GM21515 (cell line): ENCODE data around the gene ELAC1.
"Not testable (repeated sequence)": the region's sequence is repeated elsewhere in the genome, so short reads cannot be mapped to it uniquely, and the experiment has no call there.

Experiments used
- ATAC-seq: cut with Tn5 transposase; IDR thresholded peaks from one replicate; pipeline ENCODE4 v1.9.1; 2021; ENCODE audit not compliant: unreplicated experiment

The ELAC1 gene

DNA sequence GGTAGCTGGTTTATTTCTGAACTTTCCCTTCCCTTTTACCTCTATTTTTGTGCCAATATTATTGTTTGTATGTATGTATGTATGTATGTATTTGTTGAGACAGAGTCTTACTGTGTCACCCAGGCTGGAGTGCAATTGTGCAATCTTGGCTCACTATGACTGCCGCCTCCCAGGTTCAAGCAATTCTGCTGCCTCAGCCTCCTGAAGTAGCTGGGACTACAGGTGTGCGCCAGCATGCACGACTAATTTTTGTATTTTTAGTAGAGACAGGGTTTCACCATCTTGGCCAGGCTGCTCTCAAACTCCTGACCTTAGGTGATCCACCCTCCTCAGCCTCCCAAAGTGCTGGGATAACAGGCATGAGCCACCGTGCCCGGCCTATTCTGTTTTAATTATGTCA lies 4.6 kb downstream of the ELAC1 start:
- ATAC-seq = not testable (repeated sequence)

DNA sequence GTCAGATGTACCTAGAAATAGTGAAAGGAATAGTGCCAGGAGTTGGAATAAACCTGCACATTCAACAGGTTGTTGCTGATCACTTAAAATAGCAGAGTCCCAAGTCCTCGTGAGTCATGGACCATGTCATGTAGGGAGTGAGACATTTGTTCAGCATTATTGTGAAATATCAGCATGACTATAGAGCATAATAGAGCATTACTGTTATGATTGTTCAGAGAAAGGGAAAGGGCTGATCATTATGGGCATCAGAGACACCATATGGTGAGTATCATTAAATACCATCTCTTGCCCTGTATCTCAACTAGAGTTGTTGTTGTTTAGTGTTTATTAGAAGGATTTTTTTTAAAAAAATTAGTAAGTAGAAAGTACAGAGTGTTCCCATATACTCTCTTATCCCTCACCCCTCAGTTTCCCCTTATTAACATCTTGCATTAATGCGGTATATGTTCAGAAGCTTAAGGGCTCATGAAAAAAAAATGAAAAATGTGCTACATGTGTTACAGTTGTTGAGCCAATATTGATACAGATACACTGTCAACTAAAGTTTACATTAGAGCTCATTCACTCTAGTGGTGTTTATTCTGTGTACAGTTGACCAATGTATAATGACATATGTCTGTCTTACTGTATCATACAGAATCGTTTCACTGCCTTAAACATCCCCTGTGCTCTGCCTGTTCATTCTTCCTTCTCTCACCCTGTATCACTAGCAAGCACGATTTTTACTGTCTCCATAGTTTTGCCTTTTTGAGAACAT lies 5.7 kb downstream of the ELAC1 start:
- no peak for ATAC-seq

DNA sequence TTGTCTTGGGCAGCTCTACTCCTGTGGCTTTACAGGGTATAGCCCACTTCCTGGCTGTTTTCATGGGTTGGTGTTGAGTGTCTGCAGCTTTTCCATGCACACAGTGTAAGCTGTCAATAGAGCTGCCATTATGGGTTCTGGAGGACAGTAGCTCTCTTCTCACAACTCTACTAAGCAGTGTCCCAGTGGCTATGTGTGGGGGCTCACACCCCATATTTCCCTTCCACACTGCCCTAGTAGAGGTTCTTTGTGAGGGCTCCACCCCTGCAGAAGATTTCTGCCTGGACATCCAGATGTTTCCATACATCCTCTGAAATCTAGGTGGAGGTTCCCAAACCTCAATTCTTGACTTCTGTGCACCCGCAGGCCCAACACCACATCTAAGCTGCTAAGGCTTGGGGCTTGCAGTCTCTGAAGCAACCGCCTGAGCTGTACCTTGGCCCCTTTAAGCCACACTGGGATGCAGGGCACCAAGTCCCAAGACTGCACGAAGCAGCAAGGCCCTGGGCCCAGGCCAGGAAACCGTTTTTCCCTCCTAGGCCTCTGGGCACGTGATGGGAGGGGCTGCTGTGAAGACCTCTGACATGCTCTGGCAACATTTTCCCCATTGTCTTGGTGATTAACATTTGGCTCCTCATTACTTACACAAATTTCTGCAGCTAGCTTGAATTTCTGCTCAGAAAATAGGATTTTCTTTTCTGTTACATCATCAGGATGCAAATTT lies 9.4 kb downstream of the ELAC1 start:
- ATAC-seq = no peak

DNA sequence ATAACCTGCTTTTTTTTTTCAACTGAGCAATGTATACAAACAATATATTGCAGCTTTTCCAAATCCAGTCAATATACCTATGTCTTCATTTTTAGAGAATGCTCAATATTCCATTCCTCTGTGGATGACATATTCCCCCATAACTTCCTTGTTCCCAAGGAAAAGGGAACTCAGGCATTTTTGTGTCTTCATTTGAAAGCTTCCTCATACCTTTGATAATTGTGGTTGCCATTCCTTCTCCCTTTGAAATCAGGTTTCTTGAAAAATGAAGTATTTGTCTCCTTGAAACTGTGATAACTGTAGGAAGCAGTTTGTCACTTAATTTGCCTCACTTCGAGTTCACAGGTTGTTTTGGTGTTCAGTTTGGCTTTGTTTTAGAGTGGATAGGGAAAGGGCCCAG lies 13.5 kb downstream of the ELAC1 start:
- ATAC-seq = no peak

DNA sequence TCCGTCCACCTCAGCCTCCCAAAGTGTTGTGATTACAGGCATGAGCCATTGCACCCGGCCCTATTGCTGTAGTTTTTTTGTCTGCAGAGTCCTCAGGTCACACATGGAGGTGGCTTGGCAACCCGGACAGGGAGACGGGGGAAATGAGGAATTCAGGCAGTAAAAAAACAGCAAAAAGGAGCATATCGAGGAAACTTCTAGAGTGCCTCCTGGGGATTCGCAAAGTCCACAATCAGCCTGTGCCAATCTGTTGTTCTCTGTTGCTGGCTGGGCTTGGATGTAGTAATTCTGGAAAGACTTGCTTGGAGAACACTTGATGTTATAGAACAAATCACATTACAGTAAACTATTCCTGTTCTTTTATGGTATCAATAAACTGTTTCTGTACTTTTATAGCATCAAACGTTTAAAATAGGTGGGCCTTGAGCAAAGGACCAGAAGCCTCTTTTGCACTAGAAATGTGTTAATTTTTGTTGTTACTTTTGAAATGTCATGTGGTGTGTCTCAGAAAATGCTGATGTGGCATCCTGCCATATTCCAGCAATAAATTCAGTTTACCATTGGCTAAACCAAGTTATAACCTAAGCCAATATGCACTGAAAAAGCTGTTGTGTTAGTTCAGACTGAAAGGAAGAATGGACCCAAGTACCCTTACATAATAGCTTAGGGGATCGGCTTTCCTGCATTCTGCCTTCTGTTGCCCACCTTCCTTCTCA lies 14.4 kb downstream of the ELAC1 start:
- ATAC-seq = no peak

DNA sequence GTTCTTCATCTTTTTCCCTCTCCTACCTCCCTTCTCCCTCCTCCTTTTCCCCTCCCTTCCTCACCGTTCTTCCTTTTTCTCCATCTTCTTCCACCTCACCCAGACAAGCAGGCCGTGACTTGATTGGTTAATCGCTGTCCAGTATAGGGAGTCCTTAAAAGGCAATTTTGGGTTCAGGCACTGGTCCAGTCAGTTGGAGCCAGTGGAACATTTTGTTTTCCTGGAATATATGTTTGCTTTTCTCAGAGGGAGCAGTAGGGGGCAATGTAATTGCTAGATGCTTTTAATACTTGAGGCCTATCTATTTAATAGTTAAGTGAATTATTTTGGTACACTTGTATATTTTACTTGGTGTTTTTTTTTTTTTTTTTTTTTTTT lies 15.0 kb downstream of the ELAC1 start:
- no peak for ATAC-seq

DNA sequence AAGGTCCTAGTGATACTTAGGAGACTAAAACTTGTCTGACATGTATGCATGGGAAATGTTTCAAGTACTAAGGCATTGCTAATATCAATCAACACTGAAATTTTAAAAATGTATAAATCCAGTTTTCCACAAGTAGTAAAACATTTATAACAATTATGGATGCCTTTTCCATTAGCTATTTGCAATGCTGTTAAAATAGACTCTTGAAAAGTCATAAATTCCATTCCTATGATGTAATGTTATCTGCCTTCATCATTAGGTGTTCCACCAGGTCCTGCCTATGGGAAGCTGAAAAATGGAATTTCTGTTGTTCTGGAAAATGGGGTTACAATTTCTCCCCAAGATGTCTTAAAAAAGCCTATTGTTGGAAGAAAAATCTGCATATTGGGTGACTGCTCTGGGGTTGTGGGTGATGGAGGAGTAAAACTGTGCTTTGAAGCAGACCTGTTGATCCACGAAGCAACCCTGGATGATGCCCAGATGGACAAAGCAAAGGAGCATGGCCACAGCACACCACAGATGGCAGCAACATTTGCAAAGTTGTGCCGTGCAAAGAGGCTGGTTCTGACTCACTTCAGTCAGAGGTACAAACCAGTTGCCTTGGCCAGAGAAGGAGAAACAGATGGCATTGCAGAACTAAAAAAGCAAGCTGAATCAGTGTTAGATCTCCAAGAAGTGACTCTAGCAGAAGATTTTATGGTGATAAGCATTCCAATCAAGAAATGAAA lies 18.7 kb downstream of the ELAC1 start:
- ATAC-seq = no peak

DNA sequence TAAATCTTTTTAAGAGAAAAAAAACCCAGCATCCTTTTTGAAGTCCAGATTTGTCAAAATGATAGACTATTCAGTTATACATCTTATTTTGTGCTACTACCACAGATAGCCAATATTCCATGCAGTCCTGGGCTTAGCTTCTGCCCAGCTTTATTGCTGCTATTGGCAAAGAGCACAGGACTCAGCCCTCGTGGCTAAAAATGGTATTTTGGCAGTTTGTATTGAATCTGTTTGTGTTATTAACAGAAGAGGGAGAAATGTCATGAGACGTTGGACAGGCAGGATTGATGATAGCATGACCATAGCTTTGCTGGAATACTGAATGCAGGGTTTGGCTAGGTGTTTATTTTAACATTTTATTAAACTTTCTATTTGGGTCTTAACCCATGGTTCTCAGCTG lies 19.4 kb downstream of the ELAC1 start:
- no peak for ATAC-seq

DNA sequence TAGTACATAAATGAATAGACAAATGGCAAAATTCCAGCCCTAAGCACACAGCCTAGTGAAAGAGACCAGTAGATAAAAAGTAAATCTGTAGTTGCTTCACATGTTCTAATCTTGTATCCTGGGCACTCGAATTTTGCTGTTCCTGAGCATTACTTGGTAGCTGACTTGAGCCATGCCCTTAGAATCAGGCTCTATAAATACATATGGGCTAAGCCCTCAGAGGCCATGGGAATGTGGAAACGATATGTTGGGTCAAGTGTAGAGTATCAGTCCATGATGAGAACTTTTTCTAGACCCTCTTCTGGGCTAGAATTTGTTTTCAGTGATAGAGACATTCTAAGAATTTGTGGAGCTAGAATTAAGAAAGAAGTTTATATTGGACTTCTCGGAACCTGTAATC lies 21.9 kb downstream of the ELAC1 start:
- ATAC-seq = no peak

DNA sequence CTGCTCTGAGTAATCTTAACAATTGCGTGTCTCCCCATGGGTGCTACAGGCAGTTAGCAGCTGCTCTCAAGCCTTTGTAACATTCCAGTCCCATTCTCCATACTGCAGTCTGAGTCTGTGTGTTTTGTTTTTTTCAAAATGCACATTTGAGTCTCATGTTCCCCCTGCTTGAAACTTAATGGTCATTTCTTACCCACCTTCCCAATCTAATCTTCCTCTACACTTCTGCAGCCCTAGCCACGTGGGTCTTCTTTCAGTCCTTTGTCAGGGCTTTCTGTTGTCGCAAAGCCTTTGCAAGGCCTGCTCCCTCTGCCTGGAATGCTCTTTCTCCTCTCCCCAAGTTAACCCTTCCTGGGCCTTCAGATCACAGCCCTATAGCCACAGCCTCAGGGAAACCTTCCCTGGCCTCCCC lies 24.5 kb downstream of the ELAC1 start:
- no peak for ATAC-seq

DNA sequence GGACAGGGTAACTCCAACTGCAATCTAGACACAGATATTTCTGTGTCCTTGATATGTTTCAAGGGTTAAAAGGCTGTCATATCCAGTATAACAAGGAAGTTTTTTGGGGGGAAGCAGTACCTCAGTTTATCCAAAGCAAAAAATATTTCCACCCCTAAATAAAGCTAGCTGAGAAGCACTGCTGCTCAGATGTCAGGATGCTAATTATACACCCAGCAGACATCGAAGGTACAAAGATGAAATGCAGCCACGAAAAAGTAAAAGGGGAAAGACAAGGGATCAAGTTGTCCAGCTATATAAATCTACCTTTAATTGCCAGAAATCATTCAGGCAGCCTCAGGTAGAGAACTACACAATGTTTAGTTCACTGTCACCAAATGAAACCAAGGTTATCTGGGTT lies 26.2 kb downstream of the ELAC1 start:
- no peak for ATAC-seq

DNA sequence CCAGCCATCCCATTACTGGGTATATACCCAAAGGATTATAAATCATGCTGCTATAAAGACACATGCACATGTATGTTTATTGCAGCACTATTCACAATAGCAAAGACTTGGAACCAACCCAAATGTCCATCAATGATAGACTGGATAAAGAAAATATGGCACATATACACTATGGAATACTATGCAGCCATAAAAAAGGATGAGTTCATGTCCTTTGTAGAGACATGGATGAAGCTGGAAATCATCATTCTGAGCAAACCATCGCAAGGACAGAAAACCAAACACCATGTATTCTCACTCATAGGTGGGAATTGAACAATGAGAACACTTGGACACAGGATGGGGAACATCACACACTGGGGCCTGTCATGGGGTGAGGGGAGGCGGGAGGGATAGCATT lies 35.3 kb downstream of the ELAC1 start:
- ATAC-seq = not testable (repeated sequence)

DNA sequence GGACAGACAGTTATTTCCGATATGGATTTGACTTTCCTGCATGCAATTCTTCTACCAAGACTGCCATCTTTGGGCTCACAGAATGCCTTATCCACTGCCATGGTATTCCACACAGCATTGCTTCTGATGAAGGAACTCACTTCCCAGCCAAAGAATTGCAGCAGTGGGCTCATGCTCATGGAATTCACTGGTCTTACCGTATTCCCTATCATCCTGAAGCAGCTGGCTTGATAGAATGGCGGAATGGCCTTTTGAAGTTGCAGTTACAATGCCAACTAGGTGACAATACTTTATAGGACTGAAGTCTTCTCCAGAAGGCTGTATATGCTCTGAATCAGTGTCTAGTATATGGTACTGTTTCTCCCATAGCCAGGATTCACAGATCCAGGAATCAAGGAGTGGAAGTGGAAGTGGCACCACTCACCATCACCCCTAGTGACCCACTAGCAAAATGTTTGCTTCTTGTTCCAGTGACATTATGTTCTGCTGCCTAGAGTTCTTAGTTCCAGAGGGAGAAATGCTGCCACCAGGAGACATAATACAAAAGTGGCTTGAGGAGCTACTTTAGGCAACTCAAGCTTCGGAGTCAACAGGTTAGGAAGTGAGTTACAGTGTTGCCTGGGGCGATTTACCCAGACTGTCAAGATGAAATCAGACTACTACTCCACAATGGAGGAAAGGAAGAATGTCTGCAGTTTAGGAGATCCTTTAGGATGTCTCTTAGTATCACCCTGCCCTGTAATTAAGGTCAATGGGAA lies 38.4 kb downstream of the ELAC1 start:
- ATAC-seq = no peak

DNA sequence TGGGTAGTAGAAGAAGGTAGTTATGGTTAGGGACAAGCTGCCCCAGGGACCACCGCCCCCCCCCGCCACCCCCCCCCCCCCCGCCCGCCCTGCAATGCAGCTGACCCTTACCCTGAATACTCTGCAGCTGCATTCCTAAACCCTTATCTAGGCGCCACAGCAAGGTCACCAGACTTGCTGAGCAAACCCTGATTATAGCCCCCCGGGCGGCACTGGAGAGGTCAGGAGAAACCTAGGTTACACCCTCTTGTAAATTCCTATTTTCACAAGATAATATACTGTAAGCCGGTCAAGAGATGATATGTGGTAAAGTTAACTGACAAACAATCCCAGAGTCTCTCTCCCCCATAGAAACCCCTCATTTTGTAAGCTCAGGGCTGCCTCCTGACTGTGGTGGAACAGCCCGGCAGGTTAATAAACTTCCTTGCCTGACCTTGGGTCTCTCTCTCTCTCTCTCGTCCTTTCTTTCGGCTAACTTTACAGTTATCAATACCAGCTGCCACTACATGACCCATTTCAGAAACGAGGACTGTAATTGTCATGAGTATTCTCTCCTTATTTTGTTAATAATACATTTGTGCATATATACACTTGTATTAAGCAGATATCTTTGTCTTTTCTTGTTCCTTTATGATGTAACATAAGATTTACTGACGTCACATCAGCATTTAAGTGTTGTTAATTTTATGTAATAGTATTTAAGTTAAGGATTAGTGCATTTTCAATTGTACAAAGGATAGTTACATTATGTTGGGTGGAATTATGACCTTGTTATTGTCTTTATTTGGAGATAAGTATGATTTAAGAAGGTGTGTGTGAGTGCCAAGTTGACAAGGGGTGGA lies 39.3 kb downstream of the ELAC1 start:
- ATAC-seq = no peak

DNA sequence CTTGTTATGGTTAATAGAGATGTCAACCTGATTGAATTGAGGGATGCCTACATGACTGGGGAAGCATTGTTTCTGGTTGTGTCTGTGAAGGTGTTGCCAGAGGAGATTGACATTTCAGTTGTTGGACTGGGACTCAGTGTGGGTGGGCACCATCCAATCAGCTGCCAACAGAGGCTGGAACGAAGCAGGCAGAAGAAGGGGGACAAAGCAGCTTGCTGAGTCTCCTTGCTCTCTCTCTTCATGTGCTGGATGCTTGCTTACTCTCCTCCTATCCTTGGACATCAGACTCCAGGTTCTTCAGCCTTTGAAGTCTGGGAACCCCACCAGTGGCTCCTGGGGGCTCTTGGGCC lies 39.9 kb downstream of the ELAC1 start:
- ATAC-seq = no peak

DNA sequence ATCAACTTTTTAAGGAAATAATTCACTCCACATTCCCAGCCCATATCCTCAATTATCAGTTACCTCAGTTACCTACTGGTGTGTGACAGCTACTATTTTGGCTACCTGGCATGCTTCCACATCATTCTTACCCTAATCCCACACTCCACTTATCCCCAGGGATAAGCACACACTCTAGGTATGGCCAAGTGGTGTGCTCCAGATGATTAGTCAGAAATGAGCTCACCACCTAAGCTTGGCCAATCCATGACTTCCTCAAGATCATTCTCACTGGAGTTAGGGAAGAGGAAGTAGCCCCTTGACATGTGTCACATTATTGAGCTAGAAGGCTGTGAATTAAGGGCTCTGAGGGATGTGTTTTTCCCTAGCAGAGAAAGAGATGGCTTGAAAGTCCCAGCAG lies 41.2 kb downstream of the ELAC1 start:
- no peak for ATAC-seq

DNA sequence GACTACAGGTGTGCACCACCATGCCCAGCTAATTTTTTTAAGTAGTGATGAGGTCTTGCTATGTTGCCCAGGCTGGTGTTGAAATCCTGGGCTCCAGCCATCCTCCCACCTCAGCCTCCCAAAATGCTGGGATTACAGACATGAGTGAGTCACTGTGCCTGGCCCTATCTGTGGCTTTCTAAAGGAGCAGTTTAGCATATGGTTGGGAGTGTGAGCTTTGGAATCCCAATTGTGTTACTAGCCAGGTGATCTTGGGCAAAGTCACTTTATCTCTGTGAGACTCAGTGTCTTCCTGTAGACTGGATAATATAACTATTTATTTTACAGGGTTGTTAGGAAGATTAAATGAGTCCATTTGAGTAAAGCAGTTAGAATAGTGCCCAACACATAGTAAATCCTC lies 42.4 kb downstream of the ELAC1 start:
- ATAC-seq = no peak

DNA sequence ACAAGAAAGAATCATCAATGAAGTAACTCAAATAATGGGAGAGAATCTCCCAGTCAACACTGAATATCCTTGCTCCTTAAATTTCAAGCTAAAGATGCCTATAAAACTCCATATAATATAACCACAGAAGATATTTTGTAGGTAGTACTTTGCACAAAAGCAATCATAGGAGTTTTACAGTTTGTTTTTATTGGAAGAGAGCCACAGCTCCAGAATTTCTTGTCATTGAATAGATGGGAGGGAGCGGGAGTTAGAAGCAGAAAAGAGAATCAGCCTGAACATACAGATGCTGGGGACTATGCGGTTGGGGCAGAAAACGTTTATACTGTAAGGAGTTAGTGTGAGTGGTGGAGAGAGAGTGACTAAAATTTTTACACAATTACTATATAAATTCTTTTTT lies 43.9 kb downstream of the ELAC1 start:
- ATAC-seq = no peak

DNA sequence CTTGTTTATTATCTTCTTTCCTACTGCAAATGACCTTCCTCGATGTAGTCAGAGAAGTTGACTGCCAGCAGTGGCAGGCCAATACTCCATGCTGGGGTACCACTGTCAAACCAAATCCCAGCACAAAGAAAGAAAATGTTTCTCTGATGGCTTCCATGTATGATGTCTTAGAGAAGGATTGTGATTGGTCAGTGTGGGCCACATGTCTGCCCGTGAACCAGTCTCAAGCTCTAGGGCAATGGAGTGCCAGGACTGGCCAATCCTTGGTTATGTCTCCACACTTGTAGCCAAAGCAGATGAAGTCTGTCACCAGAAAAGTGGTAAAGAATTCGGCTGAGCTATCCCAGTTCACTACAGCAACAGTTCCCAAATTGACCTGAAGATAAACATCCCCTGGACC lies 44.6 kb downstream of the ELAC1 start:
- ATAC-seq = no peak

DNA sequence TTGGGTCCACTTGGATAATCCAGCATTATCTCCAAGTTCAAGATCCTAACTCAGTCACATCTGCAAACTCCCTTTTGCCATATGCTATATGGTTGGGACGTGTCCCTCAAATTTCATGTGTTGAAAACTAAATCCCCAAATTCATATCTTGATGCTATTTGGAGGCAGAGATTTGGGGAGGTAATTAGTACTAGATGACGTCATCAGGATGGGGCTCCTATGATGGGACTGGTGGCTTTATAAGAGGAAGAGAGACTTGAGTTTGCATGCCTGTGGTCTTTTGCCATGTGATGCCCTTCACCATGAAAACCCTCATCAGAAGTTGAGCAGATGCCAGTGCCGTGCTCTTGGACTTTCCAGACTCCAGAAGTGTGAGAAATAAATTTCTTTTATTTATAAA lies 45.4 kb downstream of the ELAC1 start:
- no peak for ATAC-seq
